Peyer's patch (tissue), 4 donors: ENCODE results near the gene TXNIP.

Source experiments
- CTCF ChIP-seq, 6 experiments: fragments of 450-650 bp in 4 of 6; fragments of 200-600 bp in 2 of 6; sonication (generic) in 1 of 6; IDR thresholded peaks; one replicate each; pipeline ENCODE4 v1.5.1; 2017 to 2019; ENCODE audit warnings: antibody characterized with exemption in 6 of 6, mild to moderate bottlenecking in 3 of 6, moderate library complexity in 1 of 6
- POLR2A ChIP-seq, 2 donors: fragments of 450-650 bp; IDR thresholded peaks; one replicate each; pipeline ENCODE4 v1.5.1; 2017; ENCODE audit warnings: antibody characterized with exemption in 2 of 2, mild to moderate bottlenecking in 2 of 2, moderate library complexity in 2 of 2

GRCh38 chr1:145978854-145979745 lies 17.3 kb downstream of the TXNIP start:
- TF ChIP-seq CTCF (IDR thresholded peaks at IDR 0.05) (peak in 5 of 6 experiments; percentile 9 to 30 (median 24)), POLR2A (IDR thresholded peaks at IDR 0.05) (peak in 1 of 2 donors; percentile 86)
